Left renal pelvis (tissue), 4 donors: ENCODE measurements around the gene PRSS21. TPM values are rescaled to one million over a fixed set of nuclear protein-coding genes. Genes with fewer than 3 reads are reported as not detected.

Experiments used
- DNase-seq, 4 donors: peaks; one replicate each; pipeline ENCODE4 v3.0.0-alpha.2; 2013; ENCODE audit warnings: low read depth in 4 of 4, low spot score in 3 of 4
- polyA plus RNA-seq, 4 donors: library from polyadenylated mRNA; unstranded; fragments of 120-200 nt; gene quantifications; one replicate each; pipeline ENCODE4 v1.2.1, GENCODE V29; 2013; ENCODE audit not compliant: insufficient read length in 4 of 4

Gene PRSS21
- polyA plus RNA-seq, 4 donors = 0.44 TPM; not detected in 3

DNA sequence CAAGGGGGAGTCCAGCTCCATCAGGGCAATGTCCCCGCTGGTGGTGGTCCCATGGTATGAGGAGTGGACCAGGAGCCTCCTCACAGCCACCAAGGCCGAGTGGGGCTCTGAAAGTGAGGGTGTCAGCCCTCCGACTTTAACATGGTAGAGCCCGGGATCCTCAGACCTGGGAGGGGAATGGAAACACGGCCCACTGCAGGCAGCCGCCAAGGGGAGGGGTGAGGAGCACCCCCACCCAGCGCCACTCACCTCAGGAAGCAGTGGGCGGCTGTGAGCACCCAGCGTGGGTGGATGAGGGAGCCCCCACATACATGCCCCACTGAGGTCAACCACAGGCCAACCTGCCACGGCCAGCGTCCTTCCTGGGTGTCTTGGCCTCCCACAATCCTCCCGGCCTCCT is 23.9 kb downstream of the PRSS21 start:
- no peak for DNase-seq

DNA sequence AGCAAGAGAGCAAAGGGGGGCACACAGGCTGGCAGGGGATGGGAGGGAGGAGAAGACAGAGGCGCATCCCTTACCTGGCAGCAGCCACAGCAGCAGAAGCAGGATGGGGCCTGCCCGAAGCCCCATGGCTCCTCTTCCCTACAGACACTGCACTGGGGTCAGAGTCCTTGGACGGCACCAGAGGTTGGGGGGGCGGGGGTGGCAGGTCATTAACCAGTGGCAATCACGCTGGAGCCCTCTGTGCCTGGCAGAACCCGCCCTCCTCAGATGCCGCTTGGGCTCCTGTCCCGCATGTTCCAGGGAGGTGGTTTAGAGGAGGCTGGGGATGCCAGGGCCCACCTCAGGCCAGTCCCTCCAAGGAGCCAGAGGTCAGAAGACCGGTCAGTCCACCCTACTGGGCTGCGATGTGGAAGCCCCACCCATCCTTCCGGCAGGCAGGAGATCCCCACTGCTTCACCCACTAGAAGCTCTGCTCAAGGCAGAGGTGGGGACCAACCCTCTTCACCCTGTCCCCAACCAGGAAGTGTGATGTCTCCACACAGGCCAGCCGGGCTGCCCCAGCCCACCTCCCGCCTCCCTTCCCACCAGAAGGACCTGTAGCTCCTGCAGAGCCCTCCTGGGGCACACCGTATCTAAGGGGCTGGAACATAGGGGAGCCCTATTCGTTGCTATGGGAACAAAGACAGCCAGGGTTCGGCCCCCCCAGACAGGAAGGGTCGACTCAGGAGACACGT is 24.7 kb downstream of the PRSS21 start:
- no peak for DNase-seq

DNA sequence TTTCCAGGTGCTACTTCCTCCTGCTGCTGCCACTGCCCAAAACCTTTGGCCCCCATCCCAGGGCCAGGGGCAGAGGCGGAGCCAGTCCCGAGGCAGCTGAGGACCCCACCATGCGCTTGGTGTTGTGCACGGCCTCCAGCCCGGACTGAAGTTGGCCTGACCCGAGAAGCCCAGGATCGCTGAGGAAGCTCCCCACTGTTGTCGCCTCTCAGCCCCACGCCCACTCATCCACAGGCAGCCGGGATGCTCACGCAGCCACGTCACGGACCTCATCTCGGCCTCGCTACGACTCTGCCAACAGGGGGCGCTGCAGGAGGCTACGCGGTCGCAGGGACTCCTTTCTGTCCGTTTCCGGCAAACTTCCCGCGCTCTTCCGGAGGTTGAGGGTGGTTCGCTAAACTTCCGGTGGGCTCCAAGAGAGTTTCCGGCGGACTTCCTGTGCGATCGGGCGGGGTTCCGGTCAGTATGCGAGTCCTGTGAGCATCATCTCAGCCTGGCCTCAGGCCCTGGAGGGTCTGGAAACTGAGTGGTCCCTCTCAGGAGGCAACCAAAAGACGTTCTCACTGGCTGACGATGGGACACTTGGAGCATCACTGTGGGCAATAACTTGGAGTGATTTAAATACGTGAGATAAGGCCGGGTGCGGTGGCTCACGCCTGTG is 25.4 kb downstream of the PRSS21 start:
- no peak for DNase-seq

DNA sequence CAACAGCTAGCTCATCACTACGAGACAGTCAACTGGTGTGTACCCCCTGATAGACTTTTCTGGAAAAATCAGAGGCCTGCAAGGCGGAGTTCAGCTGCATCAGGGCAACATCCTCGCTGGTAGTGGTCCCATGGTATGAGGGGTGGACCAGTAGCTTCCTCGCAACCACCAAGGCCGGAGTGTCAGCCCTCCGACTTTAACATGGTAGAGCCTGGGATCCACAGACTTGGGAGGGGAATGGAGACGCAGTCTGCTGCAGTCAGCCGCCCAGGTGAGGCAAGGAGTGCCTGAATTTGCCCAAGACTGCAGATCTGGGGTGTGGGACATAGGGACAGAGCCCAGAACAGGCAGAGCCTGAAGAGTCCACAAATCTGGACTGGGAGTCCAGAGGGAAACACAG is 26.5 kb downstream of the PRSS21 start:
- DNase-seq = no peak

DNA sequence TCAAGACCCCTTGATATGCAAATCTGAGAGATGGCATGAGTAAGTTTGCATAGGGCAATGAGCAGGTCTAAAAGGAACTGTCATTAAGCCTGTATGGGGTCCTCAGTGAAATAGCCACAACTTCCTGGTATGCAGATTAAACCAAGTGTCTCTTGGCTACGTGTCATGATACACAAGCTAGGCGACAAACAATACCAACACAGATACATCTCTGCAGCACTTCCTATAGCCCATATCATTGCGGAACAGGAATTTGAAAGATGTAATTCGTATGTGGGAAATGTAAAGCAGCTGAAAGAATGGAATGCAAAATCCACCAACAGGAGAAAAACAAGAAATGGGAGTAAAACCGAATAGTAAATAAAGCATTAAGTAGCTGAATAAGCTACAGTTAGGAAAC is 28.1 kb downstream of the PRSS21 start:
- no peak for DNase-seq

DNA sequence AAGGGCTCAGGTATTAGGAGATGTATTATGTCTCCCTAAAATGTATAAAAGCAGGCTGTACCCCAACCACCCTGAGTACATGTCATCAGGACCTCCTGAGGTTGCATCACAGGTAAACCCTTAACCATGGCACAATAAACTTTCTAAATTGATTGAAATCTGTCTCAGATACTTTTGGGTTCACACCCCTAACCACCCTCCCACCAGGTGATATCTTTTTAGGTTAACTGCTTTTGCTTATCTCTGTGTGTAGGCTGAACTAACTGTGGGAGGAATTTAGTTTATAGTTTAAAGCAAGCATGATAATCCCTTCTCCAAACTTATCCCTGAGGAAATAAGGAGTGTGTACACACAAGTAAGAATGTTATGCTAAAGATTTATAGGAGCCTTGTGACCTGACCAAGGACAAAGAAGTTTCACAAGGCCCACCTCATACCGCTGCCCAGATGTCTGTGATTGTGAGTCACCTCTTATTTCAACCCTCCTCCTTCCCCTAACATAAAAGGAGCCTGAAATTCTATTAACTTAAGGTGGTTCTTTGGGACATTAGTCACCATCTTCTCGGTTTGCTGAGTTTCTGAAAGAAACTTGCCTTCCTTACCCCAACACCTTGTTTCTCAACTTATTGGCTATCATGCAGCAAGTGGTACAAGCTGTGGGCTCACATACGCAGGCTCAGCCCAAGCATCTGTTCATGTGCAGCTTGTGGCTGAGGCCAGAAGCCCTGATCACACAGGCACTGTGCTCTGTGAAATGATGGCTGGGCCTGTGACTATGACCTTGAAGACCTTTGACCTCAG is 29.7 kb downstream of the PRSS21 start:
- DNase-seq = no peak

DNA sequence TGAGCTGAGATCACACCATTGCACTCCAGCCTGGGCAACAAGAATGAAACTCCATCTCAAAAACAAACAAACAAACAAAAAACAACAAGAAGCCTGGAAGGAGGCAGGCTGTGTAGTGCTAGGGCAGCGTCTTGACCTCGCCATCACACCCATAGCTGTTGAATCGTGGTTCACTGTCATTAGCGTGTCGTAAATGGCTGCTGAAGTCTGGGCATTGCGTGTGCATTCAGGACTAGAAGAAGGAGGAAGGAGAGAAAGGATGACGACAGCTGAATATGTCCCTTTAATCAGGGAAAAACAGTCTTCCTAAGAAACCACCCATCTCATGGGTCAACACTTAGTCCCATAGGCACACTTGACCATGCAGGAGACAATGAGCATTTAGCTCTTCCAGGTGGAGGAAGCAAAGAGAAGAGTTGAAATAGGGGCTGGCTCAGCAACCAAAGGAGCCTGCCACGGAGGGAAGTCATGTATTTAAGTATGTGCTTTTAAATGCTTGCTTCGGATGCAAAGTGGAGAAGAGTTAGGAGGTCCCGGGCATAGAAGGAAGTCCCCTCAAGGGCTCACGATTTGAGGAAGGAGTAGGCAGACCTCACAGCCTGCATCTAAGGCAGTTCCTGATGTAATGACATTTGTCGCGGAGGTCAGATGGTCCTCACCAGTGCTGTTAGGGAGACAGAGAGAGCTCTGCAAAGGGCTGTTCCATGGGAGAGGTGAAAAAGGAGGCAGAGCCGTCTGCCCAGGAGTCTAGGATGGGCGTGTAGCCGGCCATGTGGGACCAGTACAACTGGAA is 32.1 kb downstream of the PRSS21 start:
- DNase-seq = no peak

DNA sequence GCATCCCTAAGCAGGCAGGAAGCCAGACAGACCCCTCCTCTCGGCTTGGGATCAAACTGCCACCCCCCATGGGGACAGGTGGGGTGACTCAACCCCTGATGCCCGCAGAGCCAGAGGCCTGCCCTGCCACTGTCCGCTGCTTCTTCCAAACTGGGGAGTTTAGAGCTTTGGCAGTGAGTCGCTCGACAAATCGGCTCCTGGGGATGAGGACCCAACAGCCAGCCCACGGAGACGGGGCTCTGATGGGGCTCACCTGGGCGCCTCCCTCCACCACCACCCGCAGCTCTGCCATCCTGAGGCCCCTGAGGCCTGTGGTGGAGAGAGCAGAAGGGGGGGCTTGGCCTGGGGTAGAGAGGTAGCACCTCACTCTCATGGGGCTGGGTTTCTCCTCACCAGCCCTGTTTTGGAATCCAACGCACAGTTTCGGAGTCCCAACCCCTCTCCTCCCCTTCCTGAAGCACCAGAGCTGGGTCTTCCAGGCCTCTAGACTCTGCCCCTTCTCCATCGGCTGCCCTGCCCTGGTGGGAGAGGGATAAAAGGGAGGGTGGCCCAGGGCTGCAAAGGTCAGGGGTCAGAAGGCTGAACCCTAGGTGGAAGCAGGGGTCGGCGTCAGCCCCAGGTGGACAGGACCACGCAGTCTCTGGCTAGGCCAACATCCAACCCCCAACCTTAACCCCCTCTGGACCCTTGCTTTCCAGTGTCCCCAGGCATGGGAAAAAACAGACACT is 35.1 kb downstream of the PRSS21 start:
- no peak for DNase-seq

DNA sequence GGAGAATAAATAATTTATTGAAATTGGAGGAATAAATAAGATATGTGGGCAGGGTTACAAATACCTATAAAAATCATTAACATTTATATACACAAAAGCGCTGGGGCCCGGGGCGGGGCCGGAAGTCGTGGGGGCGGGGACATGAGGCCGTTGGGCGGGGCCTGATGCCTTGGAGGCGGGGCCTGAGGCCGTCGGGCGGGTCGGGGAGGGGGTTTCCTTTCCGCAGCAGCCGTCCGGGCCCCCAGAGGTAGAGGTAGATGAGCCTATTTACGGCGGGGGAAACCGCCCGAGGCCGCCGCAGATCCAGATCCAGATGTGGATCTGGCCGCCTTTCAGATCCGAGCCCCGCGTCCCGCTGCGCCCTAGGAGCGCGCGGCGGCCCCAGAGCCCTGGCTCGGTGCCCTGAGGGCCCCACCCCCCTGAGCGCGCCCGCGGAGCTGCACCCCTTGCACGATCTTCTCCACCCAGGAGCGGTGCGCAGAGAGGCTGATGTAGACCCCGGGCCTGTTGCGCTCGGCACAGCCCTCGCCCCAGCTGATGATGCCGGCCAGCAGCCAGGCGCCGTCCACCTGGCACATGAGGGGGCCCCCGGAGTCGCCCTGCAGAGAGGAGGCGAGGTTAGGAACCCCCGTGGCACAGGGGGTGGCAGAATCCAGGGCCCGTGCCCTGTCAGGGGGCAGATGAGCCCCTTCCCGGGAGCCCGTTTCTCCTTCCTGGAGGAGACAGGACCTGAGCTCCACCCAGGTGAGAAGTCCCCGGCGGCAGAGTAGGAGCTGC is 35.9 kb downstream of the PRSS21 start:
- DNase-seq = no peak

DNA sequence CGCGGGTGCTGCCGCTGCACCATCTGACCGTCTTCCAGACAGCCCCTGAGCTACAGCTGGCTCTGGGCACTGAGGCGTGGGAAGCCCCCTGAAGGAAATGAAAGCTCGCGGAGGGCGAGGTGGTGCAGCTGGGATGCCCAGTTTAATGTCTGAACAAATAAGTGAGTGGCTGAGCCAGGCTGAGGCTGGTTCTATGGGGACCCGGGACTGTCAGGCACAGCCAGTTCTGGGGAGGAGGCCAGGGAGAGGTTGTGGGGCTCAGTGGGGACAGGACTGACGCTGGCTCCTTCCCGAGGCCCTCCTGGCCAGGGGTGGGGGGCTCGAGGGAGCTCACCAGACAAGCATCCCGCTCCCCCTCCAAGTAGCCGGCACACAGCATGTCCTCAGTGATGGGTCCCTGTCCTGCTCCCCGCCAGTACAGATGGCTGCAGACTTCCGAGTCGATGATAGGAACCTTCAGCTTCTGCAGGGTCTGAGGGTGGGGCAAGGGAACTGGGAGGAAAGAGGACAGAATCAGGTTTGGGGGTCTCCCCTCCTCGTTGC is 36.6 kb downstream of the PRSS21 start:
- DNase-seq = no peak

DNA sequence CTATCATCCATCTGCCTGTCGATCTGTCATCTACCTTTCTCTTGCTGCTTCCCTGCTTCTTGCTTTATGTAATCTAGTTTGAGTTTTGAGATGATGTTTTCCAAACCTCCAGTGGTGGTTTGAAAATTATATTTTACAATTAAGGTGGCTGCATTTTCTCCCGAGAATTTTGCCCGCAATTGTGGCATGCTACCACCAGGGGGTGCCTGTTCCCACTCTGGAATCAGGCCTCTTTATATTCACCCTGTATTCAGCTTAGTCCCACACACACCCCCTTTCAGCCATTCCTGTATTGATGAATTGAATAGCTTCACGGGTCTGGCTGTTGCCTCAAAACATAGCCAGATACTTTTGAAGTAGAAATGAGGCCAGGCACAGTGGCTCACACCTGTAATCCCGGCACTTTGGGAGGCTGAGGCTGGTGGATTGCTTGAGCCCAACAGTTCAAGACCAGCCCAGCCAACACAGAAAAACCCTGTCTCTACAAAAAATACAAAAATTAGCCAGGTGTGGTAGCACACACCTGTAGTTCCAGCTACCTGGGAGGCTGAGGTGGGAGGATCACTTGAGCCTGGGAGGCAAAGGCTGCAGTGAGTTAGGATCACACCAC is 37.8 kb downstream of the PRSS21 start:
- DNase-seq = no peak

DNA sequence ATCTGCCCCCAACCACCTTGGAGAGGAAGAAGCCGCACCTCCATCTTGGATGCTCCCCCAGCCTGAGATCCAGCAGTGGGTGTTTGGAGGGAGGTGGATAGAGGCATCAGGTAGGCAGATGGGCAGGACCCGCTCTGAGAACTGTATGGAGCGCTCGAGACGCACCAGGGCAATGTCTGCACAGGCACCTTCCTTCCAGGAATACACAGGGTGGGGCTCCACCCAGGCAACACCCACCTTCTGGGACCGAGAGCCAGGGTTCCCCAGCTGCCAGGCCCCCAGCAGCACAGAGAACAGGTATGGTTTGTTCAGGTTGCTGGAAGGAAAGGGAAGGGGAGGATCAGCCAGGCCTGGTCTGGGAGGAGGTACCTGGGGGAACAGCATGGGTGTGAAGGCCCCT is 38.5 kb downstream of the PRSS21 start:
- no peak for DNase-seq

DNA sequence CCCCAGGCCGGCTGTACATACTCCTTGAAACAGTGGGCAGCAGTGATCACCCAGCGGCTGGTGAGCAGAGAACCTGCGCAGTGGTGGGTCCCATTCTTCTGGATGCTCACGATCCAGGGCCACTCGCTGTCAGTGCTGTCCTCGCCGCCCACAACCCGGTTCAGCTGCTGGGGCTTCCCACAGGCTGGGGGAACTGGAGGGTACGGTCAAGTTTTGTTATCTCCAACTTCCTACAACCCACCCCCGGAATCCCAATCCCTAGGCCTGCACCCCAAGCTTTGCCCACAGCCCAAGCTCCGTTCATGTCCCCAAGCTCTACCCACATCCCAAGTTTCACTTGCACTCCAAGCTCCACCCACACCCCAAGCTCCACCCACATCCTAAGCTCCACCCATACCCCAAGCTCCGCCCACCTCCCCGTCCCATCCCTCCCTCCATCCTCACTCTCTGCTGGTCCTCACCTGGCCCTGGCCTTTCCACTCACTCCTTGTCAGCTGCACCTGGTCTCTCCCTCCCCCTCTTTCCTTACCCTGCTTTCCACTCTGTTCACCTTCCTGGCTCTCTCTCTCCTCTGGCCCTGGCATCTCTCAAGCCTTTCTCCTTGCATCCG is 39.1 kb downstream of the PRSS21 start:
- no peak for DNase-seq

DNA sequence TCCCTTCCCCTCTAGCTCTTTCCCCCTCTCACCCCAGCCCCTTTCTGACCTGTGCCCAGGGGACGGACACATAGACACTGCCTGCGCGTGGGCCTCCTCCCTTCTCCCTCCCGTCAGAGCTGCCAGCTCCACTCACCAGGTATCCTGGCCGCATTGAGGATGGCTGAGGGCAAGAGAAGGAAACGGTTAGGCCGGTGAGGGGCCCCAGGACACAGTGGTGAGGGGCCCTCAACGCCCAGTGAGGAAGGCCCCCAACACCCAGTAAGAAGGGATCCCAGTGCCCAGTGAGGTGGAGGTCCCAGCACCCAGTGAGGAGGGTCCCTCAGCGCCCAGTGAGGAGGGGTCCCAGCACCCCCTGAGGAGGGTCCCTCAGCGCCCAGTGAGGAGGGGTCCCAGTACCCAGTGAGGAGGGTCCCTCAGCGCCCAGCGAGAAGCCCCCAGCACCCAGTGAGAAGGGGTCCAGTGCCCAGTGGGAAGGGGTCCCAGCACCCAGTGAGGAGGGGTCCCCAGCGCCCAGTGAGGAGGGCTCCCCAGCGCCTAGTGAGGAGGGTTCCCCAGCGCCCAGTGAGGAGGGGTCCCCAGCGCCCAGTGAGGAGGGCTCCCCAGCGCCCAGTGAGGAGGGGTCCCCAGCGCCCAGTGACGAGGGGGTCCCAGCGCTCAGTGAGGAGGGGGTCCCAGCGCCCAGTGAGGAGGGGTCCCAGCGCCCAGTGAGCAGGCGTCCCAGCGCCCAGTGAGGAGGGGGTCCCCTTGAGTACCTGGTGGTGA is 39.8 kb downstream of the PRSS21 start:
- DNase-seq = no peak

DNA sequence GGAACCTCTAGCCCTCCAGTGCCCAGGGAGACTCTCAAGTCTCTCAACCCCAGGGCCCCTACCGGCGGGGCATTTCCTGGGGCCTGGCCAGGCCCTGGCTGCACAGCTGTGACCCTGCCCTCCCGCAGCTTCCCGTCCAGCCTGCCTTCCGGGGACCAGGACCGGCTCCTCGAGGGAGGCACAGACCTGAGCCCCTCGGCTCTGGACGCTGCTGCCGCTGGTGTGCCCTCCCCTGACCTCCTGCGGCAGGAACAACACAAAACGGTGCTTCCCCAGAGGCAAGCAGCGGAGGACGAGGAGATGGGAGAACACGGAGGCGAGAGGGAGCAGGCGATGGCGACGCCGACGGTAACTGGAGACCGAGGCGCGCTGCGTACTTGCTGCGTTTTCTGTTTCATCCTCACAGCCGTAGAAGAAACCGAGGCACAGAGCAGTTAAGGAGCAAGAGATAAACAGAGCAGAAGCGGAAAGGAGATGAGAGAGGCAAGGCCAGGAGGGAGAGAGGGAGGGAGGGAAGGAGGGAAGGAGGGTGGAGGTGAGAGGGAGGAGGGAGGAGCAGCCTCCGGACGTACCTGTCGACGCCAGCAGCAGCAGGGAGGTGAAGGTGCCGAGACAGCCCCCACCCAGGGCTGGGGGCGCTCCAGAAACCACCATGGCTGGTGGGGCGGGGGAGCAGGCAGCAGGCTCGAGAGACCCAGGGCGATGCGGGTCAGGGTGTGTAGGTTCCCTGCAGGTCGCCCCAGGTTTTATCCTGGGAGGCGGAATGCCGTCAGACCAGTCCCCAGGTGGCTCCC is 40.6 kb downstream of the PRSS21 start, which contains the start of gene PRSS22:
Gene PRSS22, minus strand, starts transcription at position 720 of the 794 bp plus-strand sequence. Its CDS starts 66 bp downstream, at position 654.
- DNase-seq = no peak

DNA sequence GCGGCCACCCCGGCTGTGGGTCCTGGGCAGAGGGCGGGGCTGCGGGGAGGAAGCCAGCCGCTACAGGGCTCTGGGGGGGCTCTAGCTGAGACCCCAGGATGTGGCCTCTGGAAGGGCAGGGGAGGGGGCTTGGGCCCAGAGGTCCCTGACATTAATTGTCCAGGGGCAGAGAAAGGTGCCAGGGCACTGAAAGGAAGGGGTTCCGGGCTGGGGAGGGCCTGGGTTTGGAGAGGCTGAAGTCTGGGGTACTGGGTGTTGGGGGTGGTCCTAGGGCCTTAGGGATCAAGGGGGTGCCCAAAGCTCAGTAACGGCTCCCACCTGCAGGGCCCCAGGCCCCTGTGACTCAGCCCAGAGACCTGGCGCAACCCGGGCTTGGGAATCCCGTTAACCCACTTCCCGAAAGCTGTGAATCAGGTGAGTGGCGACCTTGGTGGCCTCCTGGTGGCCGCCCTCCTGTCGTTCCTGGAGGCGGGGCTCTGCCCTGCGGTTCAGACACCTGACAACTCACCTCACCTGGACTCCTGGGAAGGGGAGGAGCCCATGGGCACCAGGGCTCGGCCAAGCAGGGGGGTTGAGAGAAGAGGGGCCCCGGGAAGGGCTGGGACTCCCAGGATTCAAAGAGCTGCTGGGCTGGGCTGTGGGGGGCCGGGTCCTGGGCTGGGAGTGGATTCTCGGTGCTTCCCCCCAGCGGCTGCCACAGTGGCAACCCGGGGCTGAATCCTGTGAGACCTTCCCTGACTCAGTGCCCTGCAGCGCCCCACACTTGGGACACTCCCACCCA is 41.4 kb downstream of the PRSS21 start:
- no peak for DNase-seq
